Neural progenitor cell (in vitro differentiated cells): ENCODE data around the gene OR6B2. TPM values are rescaled to one million over a fixed set of nuclear protein-coding genes. Genes with fewer than 3 reads are reported as not detected.

Experiments used
- DNase-seq: peaks from one replicate; pipeline ENCODE4 v3.0.0-alpha.2; 2016; ENCODE audit warnings: low spot score
- H2AFZ ChIP-seq: fragments of 200-600 bp; sonication (generic); replicated peaks from 2 replicates; pipeline ENCODE4 v1.6.1; 2016; ENCODE audit warnings: antibody characterized with exemption
- H3F3A ChIP-seq: fragments of 200-600 bp; sonication (generic); 2 replicates; pipeline ENCODE4 v1.6.1; 2016; ENCODE audit warnings: antibody characterized with exemption, low read depth
- H3K27ac ChIP-seq: fragments of 200-600 bp; sonication (generic); 2 replicates; pipeline ENCODE4 v1.5.1; 2016; ENCODE audit warnings: mild to moderate bottlenecking
- H3K27me3 ChIP-seq: fragments of 200-600 bp; sonication (generic); 2 replicates; pipeline ENCODE4 v1.6.1; 2016; ENCODE audit warnings: mild to moderate bottlenecking, moderate library complexity
- H3K36me3 ChIP-seq: fragments of 200-600 bp; sonication (generic); 2 replicates; pipeline ENCODE4 v1.5.1; 2016
- H3K4me1 ChIP-seq: fragments of 200-600 bp; sonication (generic); 2 replicates; pipeline ENCODE4 v1.6.1; 2016; ENCODE audit warnings: mixed run types
- H3K4me2 ChIP-seq: fragments of 200-600 bp; sonication (generic); 2 replicates; pipeline ENCODE4 v1.6.1; 2016
- H3K4me3 ChIP-seq: fragments of 200-600 bp; sonication (generic); 2 replicates; pipeline ENCODE4 v1.5.1; 2016
- H3K79me2 ChIP-seq: fragments of 200-600 bp; sonication (generic); 2 replicates; pipeline ENCODE4 v1.6.1; 2016; ENCODE audit warnings: low read depth
- H3K9ac ChIP-seq: fragments of 200-600 bp; sonication (generic); 2 replicates; pipeline ENCODE4 v1.6.1; 2016
- H3K9me3 ChIP-seq: fragments of 200-600 bp; sonication (generic); 2 replicates; pipeline ENCODE4 v1.5.1; 2016; ENCODE audit warnings: low read depth
- H4K20me1 ChIP-seq: fragments of 200-600 bp; sonication (generic); 2 replicates; pipeline ENCODE4 v1.6.1; 2016; ENCODE audit warnings: low read depth
- H3K27ac Mint-ChIP-seq: 3 replicates; pipeline ENCODE4 v1.8.0; 2021; ENCODE audit warnings: mixed read lengths
- H3K27me3 Mint-ChIP-seq: 2 replicates; pipeline ENCODE4 v1.8.0; 2022; ENCODE audit warnings: low read depth, mild to moderate bottlenecking, inconsistent platforms, moderate library complexity, mixed read lengths; ENCODE audit not compliant: insufficient read depth
- H3K36me3 Mint-ChIP-seq: 3 replicates; pipeline ENCODE4 v1.8.0; 2021; ENCODE audit warnings: mixed read lengths
- H3K4me1 Mint-ChIP-seq: 3 replicates; pipeline ENCODE4 v1.8.0; 2021; ENCODE audit warnings: mixed read lengths
- H3K4me3 Mint-ChIP-seq: 3 replicates; pipeline ENCODE4 v1.8.0; 2021; ENCODE audit warnings: mild to moderate bottlenecking, moderate library complexity, mixed read lengths
- H3K9me3 Mint-ChIP-seq: 3 replicates; pipeline ENCODE4 v1.8.0; 2020; ENCODE audit warnings: mixed read lengths
- CTCF ChIP-seq: fragments of 200-600 bp; sonication (generic); IDR thresholded peaks from 2 replicates; pipeline ENCODE4 v1.5.1; 2017; ENCODE audit warnings: antibody characterized with exemption, mild to moderate bottlenecking
- EZH2 ChIP-seq: fragments of 200-600 bp; sonication (generic); IDR thresholded peaks from 2 replicates; pipeline ENCODE4 v1.6.1; 2017; ENCODE audit warnings: antibody characterized with exemption, mild to moderate bottlenecking, moderate library complexity
- EZH2phosphoT487 ChIP-seq: fragments of 200-600 bp; sonication (generic); IDR thresholded peaks from 2 replicates; pipeline ENCODE4 v1.6.1; 2017; ENCODE audit warnings: antibody characterized with exemption
- total RNA-seq: library from RNA; depleted of rRNA; stranded (reverse); fragments of >200 nt; gene quantifications from 2 replicates; pipeline ENCODE4 v1.2.3, GENCODE V29; 2015; ENCODE audit warnings: low replicate concordance

Gene OR6B2
- total RNA-seq, 1 donor from 2014 or later: not detected

DNA sequence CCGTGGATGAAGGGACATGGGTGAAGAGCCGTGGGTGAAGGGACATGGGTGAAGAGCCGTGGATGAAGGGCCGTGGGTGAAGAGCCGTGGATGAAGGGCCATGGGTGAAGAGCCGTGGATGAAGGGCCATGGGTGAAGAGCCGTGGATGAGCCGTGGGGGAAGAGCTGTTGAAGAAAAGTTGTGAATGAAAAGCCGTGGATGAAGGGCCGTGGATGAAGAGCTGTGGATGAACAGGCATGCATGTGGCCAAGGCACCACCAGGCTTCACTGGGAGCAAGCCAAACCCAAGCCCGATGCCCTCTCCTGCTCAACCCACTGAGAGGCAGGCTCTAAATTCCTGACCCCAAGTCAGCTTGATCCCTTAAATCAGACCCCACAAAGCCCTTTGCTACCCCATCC lies 12.5 kb upstream of the OR6B2 start:
- Mint-ChIP-seq H3K27ac (no peak overlapping the region), H3K4me3 (no peak overlapping the region), H3K36me3 (no peaks in the 10 kb centered on the region), H3K9me3 (no peaks in the 10 kb centered on the region), H3K4me1 (no peaks in the 10 kb centered on the region), H3K27me3 (peaks cover 13% of the 10 kb centered on the region)
- no peaks in the 10 kb centered on the region for H3F3A ChIP-seq
- no peak overlapping the region for H3K9ac ChIP-seq
- H2AFZ ChIP-seq: no peak overlapping the region
- no peaks in the 10 kb centered on the region for H3K79me2 ChIP-seq
- no peak overlapping the region for H3K4me3 ChIP-seq
- peaks cover 64% of the 10 kb centered on the region for H3K27me3 ChIP-seq
- no peak for TF ChIP-seq EZH2
- no peak for TF ChIP-seq EZH2phosphoT487
- no peak overlapping the region for H3K27ac ChIP-seq
- no peak for DNase-seq
- no peaks in the 10 kb centered on the region for H4K20me1 ChIP-seq
- H3K4me2 ChIP-seq: no peak overlapping the region
- no peaks in the 10 kb centered on the region for H3K36me3 ChIP-seq
- no peaks in the 10 kb centered on the region for H3K4me1 ChIP-seq
- H3K9me3 ChIP-seq: no peaks in the 10 kb centered on the region

GRCh38 chr2:240041363-240041762 lies 11.1 kb upstream of the OR6B2 start:
- no peak overlapping the region for H3K4me3 ChIP-seq
- no peak for DNase-seq
- no peaks in the 10 kb centered on the region for H3F3A ChIP-seq
- H3K9me3 Mint-ChIP-seq: no peaks in the 10 kb centered on the region
- H3K36me3 Mint-ChIP-seq: no peaks in the 10 kb centered on the region
- H3K4me3 Mint-ChIP-seq: no peak overlapping the region
- peaks cover 12% of the 10 kb centered on the region for H3K27me3 Mint-ChIP-seq
- H3K79me2 ChIP-seq: no peaks in the 10 kb centered on the region
- no peaks in the 10 kb centered on the region for H3K9me3 ChIP-seq
- H3K27ac ChIP-seq: no peak overlapping the region
- H3K36me3 ChIP-seq: no peaks in the 10 kb centered on the region
- H4K20me1 ChIP-seq: no peaks in the 10 kb centered on the region
- no peak overlapping the region for H2AFZ ChIP-seq
- no peak overlapping the region for H3K27ac Mint-ChIP-seq
- H3K4me2 ChIP-seq: no peak overlapping the region
- TF ChIP-seq EZH2 (no peak), CTCF (no peak), EZH2phosphoT487 (no peak)
- no peak overlapping the region for H3K9ac ChIP-seq
- peaks cover 72% of the 10 kb centered on the region for H3K27me3 ChIP-seq
- no peaks in the 10 kb centered on the region for H3K4me1 ChIP-seq
- H3K4me1 Mint-ChIP-seq: no peaks in the 10 kb centered on the region

- Mint-ChIP-seq H3K27ac (no peak overlapping the region), H3K4me3 (no peak overlapping the region), H3K27me3 (peaks cover 15% of the 10 kb centered on the region), H3K4me1 (no peaks in the 10 kb centered on the region), H3K36me3 (no peaks in the 10 kb centered on the region), H3K9me3 (no peaks in the 10 kb centered on the region)
- H3K9me3 ChIP-seq: no peaks in the 10 kb centered on the region
- H3K27me3 ChIP-seq: peaks cover 94% of the 10 kb centered on the region
- H3K9ac ChIP-seq: no peak overlapping the region
- no peak overlapping the region for H3K4me3 ChIP-seq
- no peak overlapping the region for H3K27ac ChIP-seq
- no peaks in the 10 kb centered on the region for H4K20me1 ChIP-seq
- TF ChIP-seq EZH2: no peak
- no peak for TF ChIP-seq CTCF
- no peak for TF ChIP-seq EZH2phosphoT487
- no peaks in the 10 kb centered on the region for H3F3A ChIP-seq
- no peak overlapping the region for H3K4me2 ChIP-seq
- no peaks in the 10 kb centered on the region for H3K36me3 ChIP-seq
- H2AFZ ChIP-seq: no peak overlapping the region
- H3K79me2 ChIP-seq: no peaks in the 10 kb centered on the region
- H3K4me1 ChIP-seq: no peaks in the 10 kb centered on the region
- no peak for DNase-seq
Measured at GRCh38 chr2:240037358-240037757, 7.1 kb upstream of the OR6B2 start.

GRCh38 chr2:240033330-240033678 lies 3.1 kb upstream of the OR6B2 start:
- no peaks in the 10 kb centered on the region for H3K9me3 Mint-ChIP-seq
- TF ChIP-seq EZH2phosphoT487: no peak
- TF ChIP-seq EZH2: no peak
- no peak for TF ChIP-seq CTCF
- no peak overlapping the region for H3K27ac Mint-ChIP-seq
- H3K9ac ChIP-seq: no peak overlapping the region
- H3K9me3 ChIP-seq: no peaks in the 10 kb centered on the region
- no peak overlapping the region for H3K4me2 ChIP-seq
- H3K4me1 Mint-ChIP-seq: no peaks in the 10 kb centered on the region
- DNase-seq: no peak
- H3K27me3 ChIP-seq: peaks cover 96% of the 10 kb centered on the region
- H3K27me3 Mint-ChIP-seq: peaks cover 26% of the 10 kb centered on the region
- H3K36me3 Mint-ChIP-seq: no peaks in the 10 kb centered on the region
- no peak overlapping the region for H3K27ac ChIP-seq
- H3K4me3 ChIP-seq: no peak overlapping the region
- H3K4me1 ChIP-seq: no peaks in the 10 kb centered on the region
- H4K20me1 ChIP-seq: no peaks in the 10 kb centered on the region
- no peaks in the 10 kb centered on the region for H3K79me2 ChIP-seq
- H3K36me3 ChIP-seq: no peaks in the 10 kb centered on the region
- peak overlapping the region; percentile 55 for H3K4me3 Mint-ChIP-seq
- no peak overlapping the region for H2AFZ ChIP-seq
- no peaks in the 10 kb centered on the region for H3F3A ChIP-seq
